Heart left ventricle (tissue), 16 donors: ENCODE measurements around the gene ZCWPW2. TPM values are rescaled to one million over a fixed set of nuclear protein-coding genes. Genes with fewer than 3 reads are reported as not detected.

ENCODE experiments used
- ATAC-seq, 4 donors: fragments of 200-7000 bp; cut with Tn5 transposase; one replicate each; pipeline ENCODE4 v1.9.1; 2020 to 2022; ENCODE audit warnings: moderate library complexity in 4 of 4, mild to moderate bottlenecking in 3 of 4, moderate number of reproducible peaks in 1 of 4
- DNase-seq, 5 donors: peaks; one replicate each; pipeline ENCODE4 v3.0.0-alpha.2; 2020
- H3K27ac ChIP-seq, 12 donors: fragments of 200-600 bp; sonication (generic) in 4 of 12; one replicate each; pipeline versions ENCODE4 v1.5.0 to v1.8.0; 2016 to 2022; ENCODE audit warnings: mild to moderate bottlenecking in 2 of 12
- H3K27me3 ChIP-seq, 9 donors: fragments of 200-600 bp; sonication (generic) in 2 of 9; one replicate each; pipeline versions ENCODE4 v1.5.1 to v1.8.0; 2016 to 2022; ENCODE audit warnings: mild to moderate bottlenecking in 3 of 9
- H3K36me3 ChIP-seq, 9 donors: fragments of 200-600 bp; sonication (generic) in 2 of 9; one replicate each; pipeline versions ENCODE4 v1.5.0 to v1.8.0; 2018 to 2022; ENCODE audit warnings: mild to moderate bottlenecking in 2 of 9
- H3K4me1 ChIP-seq, 12 donors: fragments of 200-600 bp; sonication (generic) in 4 of 12; one replicate each; pipeline versions ENCODE4 v1.5.0 to v1.8.0; 2016 to 2022; ENCODE audit warnings: mild to moderate bottlenecking in 3 of 12
- H3K4me3 ChIP-seq, 12 donors: fragments of 200-600 bp; sonication (generic) in 4 of 12; one replicate each; pipeline versions ENCODE4 v1.5.0 to v1.8.0; 2017 to 2022; ENCODE audit warnings: mild to moderate bottlenecking in 9 of 12, moderate library complexity in 4 of 12
- H3K9me3 ChIP-seq, 12 donors: fragments of 200-600 bp; sonication (generic) in 4 of 12; one replicate each; pipeline versions ENCODE4 v1.5.0 to v1.8.0; 2016 to 2022; ENCODE audit warnings: mild to moderate bottlenecking in 1 of 12
- POLR2A ChIP-seq, 2 donors: fragments of 450-650 bp; IDR thresholded peaks; one replicate each; pipeline ENCODE4 v1.6.1; 2017; ENCODE audit warnings: antibody characterized with exemption in 2 of 2, mild to moderate bottlenecking in 2 of 2, moderate library complexity in 2 of 2
- WGBS, 4 donors: extraction: QIAGEN DNeasy Blood & Tissue Kit in 2 of 4; methylation state at CpG; one replicate each; pipeline versions ENCODE4 v1.1.5 to v1.1.7; 2013 to 2018; 5-methylcytosine and 5-hydroxymethylcytosine counted together
- intact Hi-C, 10 donors: fragments of 100-400 bp; cut with DNase I; formaldehyde crosslinking; loops; one replicate each; pipeline versions ENCODE4 v1.11.1 to v1.14.2; 2022
- polyA plus RNA-seq, 2 donors: library from polyadenylated mRNA; stranded (reverse); fragments of 200-250 nt; gene quantifications; one replicate each; pipeline ENCODE4 v1.2.3, GENCODE V29; 2013
- total RNA-seq, 9 donors: library from RNA; depleted of rRNA in 2 of 9; stranded (reverse); fragments of >200 nt in 2 of 9; fragmentation: NEBNext Ultra II Directional in 3 of 9; extraction: Animal tissue kit (Norgen Biotek cat#: 25700) in 3 of 9; gene quantifications; one replicate each; pipeline versions ENCODE4 v1.1.0 to v1.2.4, GENCODE V29; 2016 to 2023
- TF ChIP-seq, protein P1 (sequence below), 12 donors: fragments of 200-600 bp; sonication (generic) in 4 of 12; IDR thresholded peaks; one replicate each; pipeline versions ENCODE4 v1.5.0 to v1.8.0; 2018 to 2022; ENCODE audit warnings: antibody characterized with exemption in 12 of 12, mild to moderate bottlenecking in 5 of 12
- donor health status: ischemic (EF 13 %, LVEDD 7.1; RV severe dilation, severe dysfunction).
- donor health status: healthy with polysubstance abuse.
- donor health status: DM: no; HTN: yes; CAD: no.
- donor health status: DM: no; HTN: no; CAD: no.
- donor health status: ischemic (EF 25% LVEDD 6.9; RV normal size, moderate dysfunction).
- donor health status: ischemic (EF 25% LVEDD 5.7; RV mildly dilated, moderate dysfunction).
- donor health status: healthy.
- donor health status: DM: yes; HTN: yes; CAD: no.
- donor health status: ischemic (EF 35%, LVEDD 5.7; RV mildly dilated, moderate dysfunction).
- donor health status: nonischemic (EF 11% LVEDD 7.7; RV severe dilation, severe dysfunction).
- donor health status: DM: yes; HTN: yes; CAD: no.
- donor health status: PGD.
- donor health status: ischemic (EF 29% LVEDD 5.4; RV normal size, mild dysfunction).
- donor health status: nonischemic (EF 23%, LVEDD 6.1; RV moderate dilation, normal function).

ZCWPW2 gene
- total and polyA plus RNA-seq, 11 donors, result 0.86 to 4.9 (median 1.8) TPM

- Histone ChIP-seq H3K9me3 (peaks cover 0 to 16% (median 0%) of the 10 kb centered on the region in 12 donors), H3K27me3 (no peaks in the 10 kb centered on the region), H3K27ac (no peak overlapping the region), H3K4me1 (no peaks in the 10 kb centered on the region), H3K4me3 (no peak overlapping the region), H3K36me3 (no peaks in the 10 kb centered on the region)
- intact Hi-C loops, result no loop called here
- 88 to 100% (median 91%) methylated on average over 1 of the region's 1 CpG for WGBS, 4 donors
- no peak for ATAC-seq
- TF ChIP-seq POLR2A (IDR thresholded peaks at IDR 0.05), result no peak
- TF ChIP-seq, protein P1, sequence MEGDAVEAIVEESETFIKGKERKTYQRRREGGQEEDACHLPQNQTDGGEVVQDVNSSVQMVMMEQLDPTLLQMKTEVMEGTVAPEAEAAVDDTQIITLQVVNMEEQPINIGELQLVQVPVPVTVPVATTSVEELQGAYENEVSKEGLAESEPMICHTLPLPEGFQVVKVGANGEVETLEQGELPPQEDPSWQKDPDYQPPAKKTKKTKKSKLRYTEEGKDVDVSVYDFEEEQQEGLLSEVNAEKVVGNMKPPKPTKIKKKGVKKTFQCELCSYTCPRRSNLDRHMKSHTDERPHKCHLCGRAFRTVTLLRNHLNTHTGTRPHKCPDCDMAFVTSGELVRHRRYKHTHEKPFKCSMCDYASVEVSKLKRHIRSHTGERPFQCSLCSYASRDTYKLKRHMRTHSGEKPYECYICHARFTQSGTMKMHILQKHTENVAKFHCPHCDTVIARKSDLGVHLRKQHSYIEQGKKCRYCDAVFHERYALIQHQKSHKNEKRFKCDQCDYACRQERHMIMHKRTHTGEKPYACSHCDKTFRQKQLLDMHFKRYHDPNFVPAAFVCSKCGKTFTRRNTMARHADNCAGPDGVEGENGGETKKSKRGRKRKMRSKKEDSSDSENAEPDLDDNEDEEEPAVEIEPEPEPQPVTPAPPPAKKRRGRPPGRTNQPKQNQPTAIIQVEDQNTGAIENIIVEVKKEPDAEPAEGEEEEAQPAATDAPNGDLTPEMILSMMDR (IDR thresholded peaks at IDR 0.05), result no peak
- DNase-seq, result no peak
Measured at GRCh38 chr3:28467414-28467813, 118.9 kb downstream of the ZCWPW2 start.

DNA sequence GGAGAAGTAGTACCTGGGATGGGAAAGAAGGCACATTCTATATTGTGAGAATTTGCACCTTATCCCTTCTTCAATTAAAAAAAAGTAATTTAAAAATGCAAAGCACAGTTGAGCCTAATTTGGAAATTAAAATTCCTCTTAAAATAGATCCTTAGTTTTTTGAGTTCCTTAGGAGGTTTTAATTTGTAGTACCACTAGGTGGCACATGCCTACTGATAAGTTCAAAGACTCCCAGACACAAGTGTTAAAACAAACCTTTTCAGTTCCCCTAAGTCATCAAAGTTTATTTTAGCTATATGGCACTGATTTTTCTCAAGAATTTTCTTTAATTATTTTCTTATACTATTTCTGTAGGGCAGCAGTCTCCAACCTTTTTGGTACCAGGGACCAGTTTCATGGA, 127.7 kb downstream of the ZCWPW2 start:
- Histone ChIP-seq H3K27me3 (no peaks in the 10 kb centered on the region), H3K27ac (no peak overlapping the region), H3K4me1 (no peaks in the 10 kb centered on the region), H3K36me3 (peaks cover 0 to under 1% (median 0%) of the 10 kb centered on the region in 9 donors), H3K4me3 (no peak overlapping the region), H3K9me3 (peaks cover 0 to 18% (median 0%) of the 10 kb centered on the region in 12 donors)
- TF ChIP-seq, protein P1 (IDR thresholded peaks at IDR 0.05), result peak; percentile 43 to 77 (median 56)
- TF ChIP-seq POLR2A (IDR thresholded peaks at IDR 0.05), result no peak
- ATAC-seq, result peak in 1 of 4 donors; percentile 56
- no peak for DNase-seq
- intact Hi-C loops, result loop anchor here in 6 of 10 donors (5.0 to 10.0 kb wide), 2 partner anchors 249 to 251 kb away; no protein-coding TSS in a partner anchor

- Histone ChIP-seq H3K4me3 (no peak overlapping the region), H3K9me3 (peaks cover 0 to 12% (median 0%) of the 10 kb centered on the region in 12 donors), H3K27ac (no peak overlapping the region), H3K36me3 (peaks cover 0 to 6% (median 0%) of the 10 kb centered on the region in 9 donors), H3K27me3 (no peaks in the 10 kb centered on the region), H3K4me1 (no peaks in the 10 kb centered on the region)
- intact Hi-C loops, result loop anchor here in 6 of 10 donors (5.0 to 10.0 kb wide), 2 partner anchors 248 to 251 kb away; no protein-coding TSS in a partner anchor
- WGBS, 4 donors, result 70 to 74% (median 72%) methylated on average over 5 of the region's 5 CpGs
- no peak for DNase-seq
- TF ChIP-seq, protein P1 (IDR thresholded peaks at IDR 0.05), result no peak
- TF ChIP-seq POLR2A (IDR thresholded peaks at IDR 0.05), result no peak
- ATAC-seq, result no peak
Measured at GRCh38 chr3:28476764-28477163, 128.2 kb downstream of the ZCWPW2 start.

GRCh38 chr3:28485164-28485563, 136.6 kb downstream of the ZCWPW2 start:
- H3K27me3 ChIP-seq, result no peaks in the 10 kb centered on the region
- H3K27ac ChIP-seq, result no peak overlapping the region
- DNase-seq (no peak), ATAC-seq (no peak)
- H3K4me1 ChIP-seq, result no peaks in the 10 kb centered on the region
- intact Hi-C loops, result loop anchor here in 1 of 10 donors (10.0 kb wide), 1 partner anchor 240 kb away; no protein-coding TSS in a partner anchor
- H3K9me3 ChIP-seq, result peaks cover 0 to 43% (median 6%) of the 10 kb centered on the region in 12 donors
- TF ChIP-seq, protein P1 (IDR thresholded peaks at IDR 0.05), result no peak
- no peak for TF ChIP-seq POLR2A (IDR thresholded peaks at IDR 0.05)
- peaks cover 0 to 8% (median 0%) of the 10 kb centered on the region in 9 donors for H3K36me3 ChIP-seq
- no peak overlapping the region for H3K4me3 ChIP-seq
